Mesothelial cell of epicardium (in vitro differentiated cells): ENCODE measurements around the gene SEMA4D. TPM values are rescaled to one million over a fixed set of nuclear protein-coding genes. Genes with fewer than 3 reads are reported as not detected.

ENCODE experiments used
- DNase-seq, 2 experiments: peaks; one replicate each; pipeline ENCODE4 v3.0.0; 2021; ENCODE audit warnings: low spot score in 2 of 2; ENCODE audit not compliant: unreplicated experiment in 2 of 2
- H3K27ac Mint-ChIP-seq: 2 replicates; pipeline ENCODE4 v1.8.0; 2021; ENCODE audit warnings: mixed read lengths
- H3K27me3 Mint-ChIP-seq: 2 replicates; pipeline ENCODE4 v1.8.0; 2021; ENCODE audit warnings: low read depth, mixed read lengths
- H3K36me3 Mint-ChIP-seq: 2 replicates; pipeline ENCODE4 v1.8.0; 2021; ENCODE audit warnings: mixed read lengths
- H3K4me1 Mint-ChIP-seq: 2 replicates; pipeline ENCODE4 v1.8.0; 2021; ENCODE audit warnings: mixed read lengths
- H3K4me3 Mint-ChIP-seq: 2 replicates; pipeline ENCODE4 v1.8.0; 2021; ENCODE audit warnings: mild to moderate bottlenecking, moderate library complexity, mixed read lengths
- H3K9me3 Mint-ChIP-seq: 2 replicates; pipeline ENCODE4 v1.8.0; 2021; ENCODE audit warnings: mixed read lengths
- total RNA-seq: library from RNA; stranded (reverse); gene quantifications from 3 replicates; pipeline ENCODE4 v1.2.1, GENCODE V29; 2021
- TF ChIP-seq, protein P1 (sequence below): fragments of 200-600 bp; sonication (generic); IDR thresholded peaks from one replicate; pipeline ENCODE4 v1.5.0; 2021; ENCODE audit warnings: antibody characterized with exemption; ENCODE audit not compliant: unreplicated experiment

SEMA4D gene
- total RNA-seq, 1 donor from 2014 or later, result 44.7 TPM

DNA sequence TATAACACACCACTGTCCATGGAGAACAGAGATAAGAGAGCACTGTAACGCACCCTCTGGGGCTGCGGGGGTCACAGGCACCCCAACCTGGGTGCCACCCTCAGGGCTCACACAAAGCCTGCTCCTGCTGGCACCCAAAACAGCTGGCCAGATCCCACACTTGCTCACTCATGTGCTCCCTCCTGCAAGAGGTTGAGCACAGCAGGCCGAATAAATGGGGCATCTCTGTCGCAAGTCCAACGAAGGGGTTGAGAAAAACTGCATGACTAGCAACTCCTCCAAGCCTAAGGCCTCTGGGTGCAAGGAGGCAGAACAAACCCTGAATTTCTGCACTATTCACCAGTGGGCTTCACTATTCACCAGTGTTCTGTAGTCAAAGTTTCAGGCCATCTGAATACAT, 99.3 kb downstream of the SEMA4D start:
- Mint-ChIP-seq H3K4me1 (no peaks in the 10 kb centered on the region), H3K9me3 (no peaks in the 10 kb centered on the region)

DNA sequence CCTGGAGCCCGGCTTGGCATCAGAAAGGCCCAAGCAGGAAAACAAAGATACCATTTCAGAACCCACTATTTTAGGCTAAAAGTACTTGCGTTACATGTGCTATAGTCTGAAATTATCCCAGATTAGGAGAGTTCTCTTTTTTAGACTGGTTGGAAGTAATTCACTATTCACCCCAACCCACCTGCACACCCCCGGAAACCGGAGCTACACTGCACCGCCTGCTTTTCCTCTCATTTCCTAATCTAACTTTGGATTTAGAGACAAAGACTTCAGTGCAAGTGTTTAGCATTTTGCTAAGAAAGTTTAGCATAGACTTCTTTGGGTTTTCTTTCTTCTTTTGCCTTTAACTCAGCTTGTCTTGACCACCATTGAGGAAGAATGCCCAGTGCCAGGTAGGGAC, 100.4 kb downstream of the SEMA4D start:
- no peaks in the 10 kb centered on the region for H3K4me1 Mint-ChIP-seq
- H3K36me3 Mint-ChIP-seq, result peaks cover 23% of the 10 kb centered on the region
- H3K4me3 Mint-ChIP-seq, result no peak overlapping the region
- no peaks in the 10 kb centered on the region for H3K27me3 Mint-ChIP-seq
- no peaks in the 10 kb centered on the region for H3K9me3 Mint-ChIP-seq
- TF ChIP-seq, protein P1, sequence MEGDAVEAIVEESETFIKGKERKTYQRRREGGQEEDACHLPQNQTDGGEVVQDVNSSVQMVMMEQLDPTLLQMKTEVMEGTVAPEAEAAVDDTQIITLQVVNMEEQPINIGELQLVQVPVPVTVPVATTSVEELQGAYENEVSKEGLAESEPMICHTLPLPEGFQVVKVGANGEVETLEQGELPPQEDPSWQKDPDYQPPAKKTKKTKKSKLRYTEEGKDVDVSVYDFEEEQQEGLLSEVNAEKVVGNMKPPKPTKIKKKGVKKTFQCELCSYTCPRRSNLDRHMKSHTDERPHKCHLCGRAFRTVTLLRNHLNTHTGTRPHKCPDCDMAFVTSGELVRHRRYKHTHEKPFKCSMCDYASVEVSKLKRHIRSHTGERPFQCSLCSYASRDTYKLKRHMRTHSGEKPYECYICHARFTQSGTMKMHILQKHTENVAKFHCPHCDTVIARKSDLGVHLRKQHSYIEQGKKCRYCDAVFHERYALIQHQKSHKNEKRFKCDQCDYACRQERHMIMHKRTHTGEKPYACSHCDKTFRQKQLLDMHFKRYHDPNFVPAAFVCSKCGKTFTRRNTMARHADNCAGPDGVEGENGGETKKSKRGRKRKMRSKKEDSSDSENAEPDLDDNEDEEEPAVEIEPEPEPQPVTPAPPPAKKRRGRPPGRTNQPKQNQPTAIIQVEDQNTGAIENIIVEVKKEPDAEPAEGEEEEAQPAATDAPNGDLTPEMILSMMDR, result no peak
- no peak overlapping the region for H3K27ac Mint-ChIP-seq
- no peak for DNase-seq

More for the DNA sequence above, 99.3 kb downstream of the SEMA4D start:
- no peak overlapping the region for H3K4me3 Mint-ChIP-seq
- H3K36me3 Mint-ChIP-seq, result peaks cover 12% of the 10 kb centered on the region
- no peak for DNase-seq
- TF ChIP-seq, protein P1, result no peak
- H3K27ac Mint-ChIP-seq, result no peak overlapping the region
- no peaks in the 10 kb centered on the region for H3K27me3 Mint-ChIP-seq

DNA sequence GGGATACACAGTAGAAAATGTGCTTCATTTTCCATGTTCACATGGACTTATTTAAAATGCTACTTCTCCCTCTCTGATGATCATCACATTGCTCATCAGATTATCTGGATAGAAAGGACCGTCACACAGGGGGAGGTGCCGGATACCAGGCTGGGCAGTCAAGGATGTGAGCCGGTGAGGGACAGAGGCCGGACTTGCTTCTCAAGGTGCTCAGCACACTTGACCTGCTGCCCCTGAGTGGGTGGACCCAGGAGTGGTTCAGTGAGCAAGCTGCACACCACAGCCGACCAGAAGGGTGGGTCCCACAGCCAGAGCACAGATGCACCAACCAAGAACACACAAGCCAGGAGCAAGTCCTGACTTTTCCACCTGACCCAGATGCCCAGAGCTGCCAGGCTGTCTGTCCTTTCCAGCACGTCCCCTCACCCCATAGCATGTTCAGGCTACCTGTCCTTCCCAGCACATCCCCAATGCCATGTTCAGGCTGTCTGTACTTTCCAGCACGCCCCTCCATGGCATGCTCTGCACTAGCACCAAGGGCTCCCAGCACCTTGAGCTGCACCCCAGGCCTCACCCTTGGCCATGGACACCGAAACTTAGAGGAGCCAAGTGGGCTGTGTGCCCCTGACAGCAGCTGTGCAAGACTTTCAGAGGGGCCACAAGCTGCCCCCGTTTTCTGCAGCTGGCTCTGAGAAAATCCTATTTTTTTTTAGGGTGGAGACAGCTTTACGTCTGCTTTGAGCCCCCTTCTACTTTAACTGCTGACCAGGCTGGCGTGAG, 101.8 kb downstream of the SEMA4D start:
- TF ChIP-seq, protein P1, result no peak
- no peak overlapping the region for H3K27ac Mint-ChIP-seq
- no peaks in the 10 kb centered on the region for H3K27me3 Mint-ChIP-seq
- H3K4me1 Mint-ChIP-seq, result no peaks in the 10 kb centered on the region
- no peak for DNase-seq
- H3K36me3 Mint-ChIP-seq, result peaks cover 25% of the 10 kb centered on the region
- H3K4me3 Mint-ChIP-seq, result no peak overlapping the region
- no peaks in the 10 kb centered on the region for H3K9me3 Mint-ChIP-seq

DNA sequence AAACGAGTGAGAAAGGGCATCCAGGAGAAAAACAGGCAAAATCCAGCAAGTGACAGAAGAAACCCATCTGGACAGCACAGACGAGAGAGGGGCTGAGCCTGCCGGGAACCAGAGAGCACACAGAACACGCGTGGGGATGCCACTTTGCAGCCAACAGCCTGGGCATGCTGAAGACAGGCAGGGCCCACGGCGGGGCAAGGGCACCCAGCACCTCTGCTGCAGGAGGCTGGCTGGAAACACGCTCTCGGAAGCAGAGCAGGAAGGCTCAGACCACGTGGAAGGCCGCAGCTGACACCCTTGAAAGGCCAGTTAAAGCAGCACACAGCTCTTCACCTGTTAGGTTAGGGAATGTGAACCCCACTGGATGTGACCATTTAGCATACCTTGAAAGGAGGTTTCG, 103.5 kb downstream of the SEMA4D start:
- Mint-ChIP-seq H3K27me3 (no peaks in the 10 kb centered on the region), H3K36me3 (peaks cover 34% of the 10 kb centered on the region), H3K4me3 (no peak overlapping the region), H3K4me1 (no peaks in the 10 kb centered on the region), H3K9me3 (no peaks in the 10 kb centered on the region), H3K27ac (no peak overlapping the region)
- TF ChIP-seq, protein P1, result no peak
- no peak for DNase-seq

DNA sequence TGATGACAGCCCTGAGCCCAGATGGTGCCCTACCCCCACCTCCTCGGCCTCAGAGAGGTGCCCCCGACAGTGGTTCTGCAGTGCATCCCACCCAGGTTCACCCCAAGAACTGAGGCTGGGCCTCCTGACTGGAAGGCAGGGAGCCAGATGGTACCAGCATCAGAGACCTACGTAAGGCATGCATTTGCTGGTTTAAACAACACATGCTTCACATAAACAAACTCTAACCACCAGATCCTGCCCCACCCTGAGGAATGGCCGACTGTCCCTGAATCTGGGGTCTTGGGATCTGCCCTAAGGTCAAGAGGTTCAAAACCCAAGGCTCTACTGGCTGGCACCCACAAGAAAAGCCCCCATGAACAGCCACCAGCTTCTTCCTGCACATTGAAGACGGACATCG, 106.3 kb downstream of the SEMA4D start:
- no peaks in the 10 kb centered on the region for H3K4me1 Mint-ChIP-seq
- H3K27me3 Mint-ChIP-seq, result no peaks in the 10 kb centered on the region
- TF ChIP-seq, protein P1, result no peak
- H3K27ac Mint-ChIP-seq, result no peak overlapping the region
- no peaks in the 10 kb centered on the region for H3K9me3 Mint-ChIP-seq
- no peak overlapping the region for H3K4me3 Mint-ChIP-seq
- H3K36me3 Mint-ChIP-seq, result peaks cover 32% of the 10 kb centered on the region
- no peak for DNase-seq
